Measurements from ENCODE around the gene CD247.

The CD247 gene

DNA sequence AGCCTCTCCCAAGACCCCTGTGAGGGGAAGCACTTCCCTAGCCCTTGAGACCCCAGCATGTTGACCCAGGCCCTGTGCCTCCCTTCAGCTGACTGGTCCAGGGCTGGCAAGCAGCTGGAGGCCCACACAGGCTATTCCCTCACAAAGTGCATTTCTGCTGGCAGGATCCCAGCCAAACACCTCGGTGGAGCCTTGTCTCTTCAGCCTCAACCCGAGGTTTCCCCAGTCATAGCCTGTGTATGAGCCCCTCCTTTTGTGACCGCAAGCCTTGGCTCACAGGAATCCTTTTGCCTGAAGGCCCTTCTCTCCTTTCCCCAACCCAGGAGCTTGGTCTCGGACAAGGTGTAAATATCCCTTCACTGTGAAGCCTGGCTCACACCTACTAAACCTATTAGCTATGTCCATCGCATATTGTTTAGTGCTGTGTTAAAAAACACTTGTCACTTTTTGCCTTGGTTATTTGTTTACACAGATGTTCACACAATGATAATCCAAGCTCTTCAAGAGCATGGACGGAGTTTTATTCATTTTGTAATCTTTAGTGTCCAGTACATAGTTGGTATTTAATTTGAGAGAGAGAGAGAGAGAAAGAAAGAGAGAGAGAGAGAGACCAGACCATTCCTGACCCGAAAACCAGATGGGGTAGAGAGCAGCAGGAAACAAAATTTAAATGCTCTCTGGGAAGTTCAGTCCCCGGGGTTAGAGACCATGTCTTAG lies 8.5 kb upstream of the CD247 start:
- Mint-ChIP-seq H3K9me3 (peaks cover 14% of the 10 kb centered on the region), H3K27me3 (ENCODE audit: low read depth) (no peaks in the 10 kb centered on the region), H3K27ac (no peak overlapping the region), H3K4me3 (peak overlapping the region in 1 of 3 experiments; percentile 6), H3K4me1 (peaks cover 19% of the 10 kb centered on the region), H3K36me3 (ENCODE audit: low read depth) (no peaks in the 10 kb centered on the region)
- no peak for TF ChIP-seq CTCF (IDR thresholded peaks at IDR 0.05; ENCODE audit: unreplicated experiment in 3 of 3)

DNA sequence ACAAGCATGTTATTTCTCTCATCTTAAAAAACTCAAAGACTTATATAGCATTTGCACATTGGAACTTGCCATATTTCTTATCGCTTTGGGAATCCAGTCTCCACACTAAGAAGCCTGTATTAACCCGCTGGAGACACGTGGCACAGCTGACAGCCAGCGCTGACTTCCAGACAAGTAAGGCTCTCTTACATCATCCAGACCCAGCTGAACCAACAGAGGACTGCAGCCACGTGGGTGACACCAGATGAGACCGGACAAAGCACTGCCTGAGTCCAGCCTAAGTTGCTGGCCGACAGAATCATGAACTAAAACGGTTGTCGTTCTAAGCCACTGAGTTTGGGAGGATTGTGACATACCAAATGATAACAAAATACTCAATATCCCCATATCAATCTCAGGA lies 6.3 kb upstream of the CD247 start:
- Mint-ChIP-seq H3K27me3 (ENCODE audit: low read depth) (no peaks in the 10 kb centered on the region), H3K9me3 (peaks cover 14% of the 10 kb centered on the region), H3K36me3 (ENCODE audit: low read depth) (no peaks in the 10 kb centered on the region), H3K27ac (no peak overlapping the region), H3K4me1 (peaks cover 6% of the 10 kb centered on the region), H3K4me3 (no peak overlapping the region)
- TF ChIP-seq CTCF (IDR thresholded peaks at IDR 0.05; ENCODE audit: unreplicated experiment in 3 of 3) = no peak

DNA sequence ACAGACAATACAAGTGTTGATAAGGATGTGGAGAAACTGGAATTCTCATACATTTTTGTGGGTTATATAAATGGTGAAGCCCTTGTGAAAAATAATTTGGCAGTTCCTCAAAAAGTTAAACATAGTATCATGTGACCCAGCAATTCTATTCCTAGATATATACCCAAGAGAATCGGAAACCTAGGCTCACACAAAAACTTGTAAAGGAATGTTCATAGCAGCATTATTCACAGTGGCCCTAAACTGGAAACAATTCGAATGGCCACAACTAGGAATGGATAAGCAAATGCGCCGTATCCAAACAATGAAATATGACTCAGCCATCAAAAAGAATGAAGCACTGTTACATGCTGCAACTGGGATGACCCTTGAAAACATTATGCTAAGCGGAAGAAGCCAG lies 3.9 kb upstream of the CD247 start:
- H3K27ac Mint-ChIP-seq = no peak overlapping the region
- H3K9me3 Mint-ChIP-seq = peaks cover 14% of the 10 kb centered on the region
- H3K4me3 Mint-ChIP-seq = no peak overlapping the region
- no peak for TF ChIP-seq CTCF (IDR thresholded peaks at IDR 0.05; ENCODE audit: unreplicated experiment in 3 of 3)
- H3K4me1 Mint-ChIP-seq = peaks cover 7% of the 10 kb centered on the region
- no peaks in the 10 kb centered on the region for H3K27me3 Mint-ChIP-seq (ENCODE audit: low read depth)
- no peaks in the 10 kb centered on the region for H3K36me3 Mint-ChIP-seq (ENCODE audit: low read depth)

DNA sequence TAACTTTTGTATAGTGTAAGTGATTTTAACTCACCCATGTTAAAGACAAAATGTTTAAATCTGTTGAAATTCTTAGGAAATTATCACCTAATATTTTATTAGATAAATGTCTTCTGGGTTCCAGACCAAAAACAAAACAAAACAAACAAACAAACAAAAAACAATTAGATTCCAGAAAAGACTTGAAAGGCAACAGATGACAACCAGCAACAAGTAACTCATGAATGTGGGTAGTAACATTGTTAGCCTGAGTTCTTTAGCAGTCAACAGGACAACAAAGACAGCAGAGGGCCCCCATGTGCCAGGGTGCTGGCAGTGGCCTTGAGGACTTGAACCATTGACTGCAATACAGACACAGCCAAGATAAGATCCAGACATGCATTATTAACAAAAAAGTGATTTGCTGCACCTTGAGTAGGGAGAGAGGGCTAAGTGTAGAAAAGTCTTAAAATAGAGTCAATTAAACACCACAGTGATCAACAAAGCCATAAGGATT lies 2.4 kb upstream of the CD247 start:
- Mint-ChIP-seq H3K27me3 (ENCODE audit: low read depth) (no peaks in the 10 kb centered on the region), H3K36me3 (ENCODE audit: low read depth) (no peaks in the 10 kb centered on the region), H3K27ac (no peak overlapping the region), H3K4me3 (no peak overlapping the region), H3K9me3 (peaks cover 14% of the 10 kb centered on the region), H3K4me1 (peaks cover 7% of the 10 kb centered on the region)
- TF ChIP-seq CTCF (IDR thresholded peaks at IDR 0.05; ENCODE audit: unreplicated experiment in 3 of 3) = no peak

DNA sequence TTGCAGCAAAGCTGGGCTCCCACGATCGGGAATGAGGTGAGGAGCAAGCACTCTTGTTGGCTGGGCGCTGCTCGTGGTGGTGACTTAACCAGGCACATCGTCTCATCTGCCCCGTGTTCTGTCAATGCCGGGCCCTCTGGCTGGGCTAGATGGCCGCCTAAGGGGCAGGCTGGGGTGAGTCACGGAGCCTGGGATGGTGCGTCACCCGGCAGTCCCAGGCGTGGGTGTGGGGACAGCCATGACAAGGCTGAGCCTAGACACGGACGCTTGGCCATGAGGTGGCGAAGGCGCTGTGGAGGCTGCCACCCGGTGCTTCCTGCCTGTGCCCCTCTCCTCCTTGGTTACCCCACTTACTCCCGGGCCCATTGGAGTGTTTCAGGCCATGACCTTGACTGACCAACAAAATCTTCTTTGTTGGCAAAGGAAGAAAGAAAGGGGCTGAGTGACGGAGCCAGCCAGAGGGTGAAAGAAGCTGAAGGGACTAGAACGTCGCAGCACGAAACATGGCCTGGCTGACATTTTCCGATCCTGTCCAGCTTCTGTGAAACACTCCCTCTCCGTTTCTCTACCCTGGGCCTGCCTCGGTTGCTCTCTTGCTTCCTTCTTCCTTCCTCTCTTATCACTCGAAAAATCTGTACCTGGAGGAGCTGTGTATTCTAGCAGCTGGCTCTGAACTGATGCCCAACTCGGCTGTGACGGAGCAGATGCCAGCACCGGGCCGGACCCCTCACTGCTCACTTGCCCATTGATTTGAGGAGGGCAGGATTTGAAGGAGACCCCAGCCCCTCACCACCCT lies 596 bp downstream of the CD247 start:
- Mint-ChIP-seq H3K4me3 (no peak overlapping the region), H3K36me3 (ENCODE audit: low read depth) (no peaks in the 10 kb centered on the region), H3K27ac (no peak overlapping the region)

More for the DNA sequence above, 596 bp downstream of the CD247 start:
- peaks cover under 1% of the 10 kb centered on the region for H3K27me3 Mint-ChIP-seq (ENCODE audit: low read depth)
- H3K4me1 Mint-ChIP-seq = peaks cover 7% of the 10 kb centered on the region
- no peak for TF ChIP-seq CTCF (IDR thresholded peaks at IDR 0.05; ENCODE audit: unreplicated experiment in 3 of 3)
- H3K9me3 Mint-ChIP-seq = peaks cover 7% of the 10 kb centered on the region
